ENCODE data around the gene RXRA.

RXRA gene

DNA sequence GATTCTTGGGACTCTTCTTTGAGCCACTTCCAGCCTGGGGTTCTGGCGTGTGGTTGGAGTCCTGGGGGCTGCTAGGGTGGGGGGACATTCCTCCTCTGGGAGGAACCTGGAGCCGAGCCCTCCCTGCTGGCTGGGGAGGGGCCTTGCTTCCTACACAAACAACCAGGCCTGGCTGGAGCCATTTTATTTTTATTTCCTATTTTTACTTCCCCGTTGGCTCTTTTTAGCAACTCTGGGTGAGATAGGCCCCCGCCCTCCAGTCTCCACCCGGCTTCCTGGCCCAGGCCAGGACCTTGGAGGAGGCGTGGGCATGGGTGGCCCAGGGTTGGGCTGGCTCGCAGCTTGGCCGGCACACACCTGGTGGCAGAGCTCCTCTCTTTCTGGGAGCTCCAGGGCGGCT, 15.1 kb downstream of the RXRA start:
- Histone ChIP-seq H3K9me3 (ENCODE audit: control insufficient read depth, insufficient read depth, low read length) (no peaks in the 10 kb centered on the region), H3K36me3 (ENCODE audit: insufficient read depth, low read length) (no peaks in the 10 kb centered on the region), H3K4me1 (ENCODE audit: insufficient read depth, low read length) (no peaks in the 10 kb centered on the region; the same call in 1 of the 2 replicates), H3K9ac (ENCODE audit: low read depth, low read length) (no peak overlapping the region)

DNA sequence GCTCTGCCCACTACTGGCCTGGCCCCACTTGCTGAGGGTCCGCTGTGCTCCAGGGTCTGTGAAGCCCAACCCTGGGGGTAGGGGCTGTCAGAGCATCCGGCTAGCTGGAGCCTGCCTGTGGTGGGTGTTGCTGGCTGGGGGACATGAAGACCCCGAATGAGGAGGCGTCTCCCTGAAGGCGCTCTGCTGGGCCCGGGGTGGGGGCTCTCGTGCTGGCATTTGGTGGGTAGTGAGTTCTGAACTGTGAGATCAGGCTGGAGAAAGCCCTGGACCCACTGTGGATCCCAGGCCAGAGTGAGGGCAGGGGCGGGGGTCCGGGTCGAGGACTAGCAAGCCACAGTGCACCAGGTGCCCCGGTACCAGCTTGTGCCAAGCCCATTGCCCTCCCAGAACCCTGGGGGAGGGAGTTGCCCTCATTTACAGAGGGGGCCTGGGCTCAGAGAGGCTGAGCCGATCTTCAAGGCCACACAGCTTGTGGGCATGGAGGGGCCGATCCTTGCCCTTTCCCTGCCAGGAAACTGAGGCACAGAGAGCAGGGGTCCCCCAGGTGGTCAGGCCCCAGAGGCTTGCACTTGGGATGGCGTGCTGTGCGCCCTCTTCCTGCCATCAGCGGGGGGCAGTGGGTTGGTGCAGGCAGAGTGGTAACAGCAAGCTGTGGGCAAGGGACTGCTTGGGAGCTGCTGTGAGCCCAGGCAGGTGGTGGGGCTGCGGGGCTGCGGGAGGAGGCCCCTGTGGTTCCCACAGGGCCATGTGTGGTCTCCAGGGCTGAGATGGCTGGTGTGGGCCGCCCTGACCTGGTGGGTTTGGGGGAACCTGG, 15.9 kb downstream of the RXRA start:
- no peak overlapping the region for H3K9ac ChIP-seq (ENCODE audit: low read depth, low read length)
- H3K36me3 ChIP-seq (ENCODE audit: insufficient read depth, low read length): no peaks in the 10 kb centered on the region
- no peaks in the 10 kb centered on the region; the same call in 1 of the 2 replicates for H3K4me1 ChIP-seq (ENCODE audit: insufficient read depth, low read length)
- no peaks in the 10 kb centered on the region for H3K9me3 ChIP-seq (ENCODE audit: control insufficient read depth, insufficient read depth, low read length)

DNA sequence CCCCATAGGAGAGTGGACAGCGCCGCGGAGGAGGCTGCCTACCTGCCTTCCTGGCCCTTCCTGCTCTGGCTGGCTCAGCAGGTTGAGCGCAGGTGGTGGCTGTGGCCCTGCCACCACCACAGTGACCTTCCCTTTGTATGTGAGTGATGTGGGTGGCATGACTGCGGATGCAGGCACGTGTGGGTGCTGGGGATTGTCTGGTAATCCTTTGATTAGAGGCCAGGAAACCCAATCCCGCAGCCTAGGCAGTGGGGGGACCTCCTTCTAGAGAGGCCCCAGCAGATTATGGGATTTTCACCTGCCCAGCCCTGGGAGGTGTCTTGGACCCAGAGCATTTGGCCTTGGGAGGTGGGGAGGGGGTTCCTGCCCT, 16.5 kb downstream of the RXRA start:
- Histone ChIP-seq H3K9me3 (ENCODE audit: control insufficient read depth, insufficient read depth, low read length) (no peaks in the 10 kb centered on the region), H3K36me3 (ENCODE audit: insufficient read depth, low read length) (no peaks in the 10 kb centered on the region), H3K9ac (ENCODE audit: low read depth, low read length) (no peak overlapping the region), H3K4me1 (ENCODE audit: insufficient read depth, low read length) (no peaks in the 10 kb centered on the region; the same call in 1 of the 2 replicates)

DNA sequence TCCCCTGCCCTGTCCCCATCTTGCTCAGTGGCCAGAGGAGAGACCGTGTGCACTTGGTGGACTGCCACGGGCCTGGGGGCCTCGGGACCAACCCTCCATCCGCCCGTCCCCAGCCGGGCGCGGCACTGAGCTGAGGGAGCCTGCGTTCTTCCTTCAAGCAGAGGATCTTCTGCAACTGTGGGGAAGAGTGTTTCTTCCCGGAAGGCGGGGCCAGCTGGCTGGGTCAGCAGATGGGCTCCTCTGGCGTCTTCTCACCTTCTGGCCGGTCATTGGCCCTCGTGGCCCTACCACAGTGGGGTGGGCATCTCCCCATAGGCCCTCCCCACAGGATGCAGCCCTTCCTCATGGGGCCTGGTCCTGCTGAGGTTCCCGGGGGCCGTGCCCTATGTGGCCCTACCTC, 17.4 kb downstream of the RXRA start:
- no peak overlapping the region for H3K9ac ChIP-seq (ENCODE audit: low read depth, low read length)
- H3K9me3 ChIP-seq (ENCODE audit: control insufficient read depth, insufficient read depth, low read length): no peaks in the 10 kb centered on the region
- no peaks in the 10 kb centered on the region; the same call in 1 of the 2 replicates for H3K4me1 ChIP-seq (ENCODE audit: insufficient read depth, low read length)
- no peaks in the 10 kb centered on the region for H3K36me3 ChIP-seq (ENCODE audit: insufficient read depth, low read length)

DNA sequence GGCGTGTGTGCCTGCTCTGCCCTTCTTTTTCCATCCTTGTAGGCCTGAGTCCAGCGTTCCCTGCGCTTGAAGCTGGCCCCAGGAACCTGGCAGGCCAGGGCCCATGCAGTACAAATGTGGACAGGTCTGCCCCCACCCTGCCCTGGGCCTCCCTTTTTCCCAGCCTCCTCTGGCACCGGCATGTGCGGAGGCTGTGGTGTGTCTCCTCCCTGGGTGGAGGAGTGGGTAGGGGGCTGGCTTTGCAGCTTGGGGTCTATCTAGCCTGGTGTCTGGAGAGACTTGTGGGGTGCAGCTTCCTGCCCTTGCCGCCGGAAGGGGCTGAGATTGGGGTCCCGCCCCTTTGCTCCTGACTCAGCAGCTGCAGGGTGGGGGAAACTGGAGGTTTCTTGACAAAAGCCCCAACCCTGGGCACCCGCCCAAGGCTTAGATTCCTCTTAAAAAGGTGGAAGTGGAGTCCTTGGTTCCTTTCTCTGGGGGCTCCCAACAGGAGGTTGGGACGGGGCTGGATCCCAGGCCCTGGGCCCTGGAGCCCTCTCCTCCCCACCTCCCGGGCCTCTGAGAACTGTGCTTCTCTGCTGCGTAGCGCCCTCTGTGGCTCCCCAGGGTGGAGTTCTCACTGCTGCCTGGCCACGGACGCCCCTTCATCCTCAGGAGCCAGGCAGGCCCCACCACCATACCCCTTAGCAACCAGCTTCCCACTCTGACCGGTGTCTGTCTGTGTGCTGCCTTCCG, 18.0 kb downstream of the RXRA start:
- Histone ChIP-seq H3K4me1 (ENCODE audit: insufficient read depth, low read length) (no peaks in the 10 kb centered on the region; the same call in 1 of the 2 replicates), H3K36me3 (ENCODE audit: insufficient read depth, low read length) (no peaks in the 10 kb centered on the region), H3K9me3 (ENCODE audit: control insufficient read depth, insufficient read depth, low read length) (no peaks in the 10 kb centered on the region), H3K9ac (ENCODE audit: low read depth, low read length) (no peak overlapping the region)

DNA sequence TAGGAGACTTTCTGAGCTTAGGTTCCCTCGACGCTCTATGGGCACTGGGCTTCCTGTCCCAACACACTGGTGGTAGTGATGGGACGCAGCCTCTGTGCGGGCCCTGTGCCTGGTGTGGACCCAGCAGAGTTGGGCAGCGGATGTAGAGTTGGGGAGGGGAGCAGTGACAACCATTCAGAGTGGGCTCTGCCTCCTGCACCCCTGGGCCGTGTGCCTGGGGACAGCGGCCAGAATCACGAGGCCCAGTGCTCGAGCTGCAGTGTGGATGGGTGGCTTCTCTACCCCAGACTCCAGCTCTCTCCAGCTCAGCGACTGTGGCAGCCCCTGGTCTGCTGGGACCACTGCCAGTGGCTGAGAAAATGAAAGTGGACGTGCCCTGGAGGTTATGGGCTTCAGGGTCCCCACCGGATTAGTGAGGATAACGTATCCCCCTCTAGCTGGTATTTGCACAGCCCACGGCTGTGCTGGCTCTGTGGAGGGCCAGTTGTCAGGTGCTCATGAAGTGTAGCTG, 18.6 kb downstream of the RXRA start:
- Histone ChIP-seq H3K36me3 (ENCODE audit: insufficient read depth, low read length) (no peaks in the 10 kb centered on the region), H3K4me1 (ENCODE audit: insufficient read depth, low read length) (no peaks in the 10 kb centered on the region; the same call in 1 of the 2 replicates), H3K9me3 (ENCODE audit: control insufficient read depth, insufficient read depth, low read length) (no peaks in the 10 kb centered on the region), H3K9ac (ENCODE audit: low read depth, low read length) (no peak overlapping the region)

DNA sequence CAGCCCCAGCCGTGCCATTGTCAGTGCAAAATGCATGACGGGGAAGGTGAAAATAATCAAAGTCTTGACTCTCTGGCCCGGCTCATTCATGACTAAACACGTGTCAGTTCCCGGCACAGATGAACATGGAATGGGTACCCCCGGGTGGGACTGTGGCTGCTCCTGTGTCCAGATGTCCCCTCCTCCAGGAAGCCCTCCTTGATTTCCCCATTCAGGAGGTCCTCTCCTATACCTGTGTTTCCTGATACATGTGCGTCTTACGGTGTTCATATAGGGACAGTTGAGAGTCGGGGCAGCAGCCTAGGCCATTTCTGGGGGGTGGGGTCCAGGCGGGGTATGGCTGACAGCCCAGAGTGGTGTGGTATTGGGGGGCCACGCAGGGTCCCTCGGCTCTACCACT, 19.5 kb downstream of the RXRA start:
- Histone ChIP-seq H3K9me3 (ENCODE audit: control insufficient read depth, insufficient read depth, low read length) (no peaks in the 10 kb centered on the region), H3K9ac (ENCODE audit: low read depth, low read length) (no peak overlapping the region), H3K4me1 (ENCODE audit: insufficient read depth, low read length) (no peaks in the 10 kb centered on the region; the same call in 1 of the 2 replicates), H3K36me3 (ENCODE audit: insufficient read depth, low read length) (no peaks in the 10 kb centered on the region)

DNA sequence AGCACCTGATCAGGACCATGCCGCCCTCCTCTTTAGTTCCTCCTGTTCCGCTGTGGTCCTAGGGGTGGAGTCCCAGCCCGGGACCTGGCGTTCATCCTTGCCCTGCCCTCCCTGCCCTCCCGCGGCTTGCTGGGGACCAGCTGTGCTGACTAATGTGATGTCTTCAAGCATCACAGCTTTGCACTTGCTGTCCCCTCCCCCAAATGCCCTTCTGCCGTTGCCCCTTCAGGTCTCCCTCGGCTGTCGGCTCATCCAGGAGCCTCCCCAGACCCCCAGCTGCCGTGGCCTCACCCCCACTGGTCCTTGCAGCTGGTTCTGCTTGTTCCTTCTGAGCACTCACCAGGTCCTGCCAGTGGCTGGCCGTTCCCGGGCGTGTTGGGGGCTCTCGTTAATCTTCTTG, 19.9 kb downstream of the RXRA start:
- H3K9me3 ChIP-seq (ENCODE audit: control insufficient read depth, insufficient read depth, low read length): no peaks in the 10 kb centered on the region
- no peak overlapping the region for H3K9ac ChIP-seq (ENCODE audit: low read depth, low read length)
- no peaks in the 10 kb centered on the region for H3K36me3 ChIP-seq (ENCODE audit: insufficient read depth, low read length)
- H3K4me1 ChIP-seq (ENCODE audit: insufficient read depth, low read length): no peaks in the 10 kb centered on the region; the same call in 1 of the 2 replicates

DNA sequence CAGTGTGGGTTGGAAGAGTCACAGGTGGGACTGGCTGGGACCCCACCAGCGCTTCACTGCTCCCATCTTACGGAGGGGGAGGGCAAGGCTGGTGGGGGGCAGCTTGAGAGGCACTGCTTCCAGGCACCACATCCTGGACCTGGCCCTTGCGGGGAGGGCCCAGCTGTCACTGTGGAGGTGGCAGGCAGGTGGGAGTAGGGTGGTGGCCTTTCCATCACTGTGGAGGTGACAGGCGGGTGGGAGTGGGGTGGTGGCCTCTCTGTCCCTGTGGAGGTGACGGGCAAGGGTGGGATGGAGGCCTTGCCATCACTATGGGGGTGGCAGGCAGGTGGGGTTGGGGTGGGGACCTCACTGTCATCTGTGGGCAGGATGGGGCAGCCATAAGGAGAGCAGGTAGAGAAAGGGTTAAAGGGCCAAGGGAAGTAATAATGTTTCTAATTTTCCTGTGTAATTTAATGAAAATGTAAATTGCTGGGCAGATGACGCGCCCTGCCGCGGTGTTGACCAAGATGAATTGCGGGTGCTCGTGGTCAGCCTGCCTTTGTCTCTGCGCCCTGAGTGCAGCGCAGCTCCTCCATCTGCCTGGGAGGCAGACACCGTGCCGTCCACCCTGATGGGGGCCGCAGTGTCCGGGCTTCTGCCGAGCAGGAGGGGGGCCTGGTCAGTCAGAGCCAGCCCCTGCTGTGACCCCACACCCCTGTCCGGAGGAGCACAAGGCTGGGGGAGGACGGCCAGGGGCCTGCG, 20.8 kb downstream of the RXRA start:
- Histone ChIP-seq H3K9me3 (ENCODE audit: control insufficient read depth, insufficient read depth, low read length) (no peaks in the 10 kb centered on the region), H3K4me1 (ENCODE audit: insufficient read depth, low read length) (no peaks in the 10 kb centered on the region; the same call in 1 of the 2 replicates), H3K9ac (ENCODE audit: low read depth, low read length) (no peak overlapping the region), H3K36me3 (ENCODE audit: insufficient read depth, low read length) (no peaks in the 10 kb centered on the region)

DNA sequence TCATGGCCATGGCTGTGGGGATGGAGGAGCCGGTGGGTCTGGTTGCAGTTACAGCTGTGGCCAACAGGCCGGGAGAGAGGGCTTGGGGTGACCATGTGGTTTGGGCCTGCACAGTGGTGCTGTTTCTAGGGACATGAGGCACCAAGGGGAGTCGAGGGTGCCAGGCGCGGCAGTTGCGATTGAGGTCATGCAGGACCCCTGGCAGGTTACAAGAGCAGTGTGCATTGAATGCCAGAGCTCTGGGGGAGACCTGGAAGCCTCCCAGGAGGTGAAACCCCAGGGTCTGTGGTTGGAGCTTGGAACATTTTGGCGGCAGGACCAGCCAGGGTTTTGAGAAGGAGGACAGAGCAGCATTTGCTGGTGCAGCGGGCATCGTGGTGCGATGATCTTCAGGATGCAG, 21.7 kb downstream of the RXRA start:
- H3K9ac ChIP-seq (ENCODE audit: low read depth, low read length): no peak overlapping the region
- no peaks in the 10 kb centered on the region for H3K36me3 ChIP-seq (ENCODE audit: insufficient read depth, low read length)
- H3K4me1 ChIP-seq (ENCODE audit: insufficient read depth, low read length): no peaks in the 10 kb centered on the region; the same call in 1 of the 2 replicates
- no peaks in the 10 kb centered on the region for H3K9me3 ChIP-seq (ENCODE audit: control insufficient read depth, insufficient read depth, low read length)

DNA sequence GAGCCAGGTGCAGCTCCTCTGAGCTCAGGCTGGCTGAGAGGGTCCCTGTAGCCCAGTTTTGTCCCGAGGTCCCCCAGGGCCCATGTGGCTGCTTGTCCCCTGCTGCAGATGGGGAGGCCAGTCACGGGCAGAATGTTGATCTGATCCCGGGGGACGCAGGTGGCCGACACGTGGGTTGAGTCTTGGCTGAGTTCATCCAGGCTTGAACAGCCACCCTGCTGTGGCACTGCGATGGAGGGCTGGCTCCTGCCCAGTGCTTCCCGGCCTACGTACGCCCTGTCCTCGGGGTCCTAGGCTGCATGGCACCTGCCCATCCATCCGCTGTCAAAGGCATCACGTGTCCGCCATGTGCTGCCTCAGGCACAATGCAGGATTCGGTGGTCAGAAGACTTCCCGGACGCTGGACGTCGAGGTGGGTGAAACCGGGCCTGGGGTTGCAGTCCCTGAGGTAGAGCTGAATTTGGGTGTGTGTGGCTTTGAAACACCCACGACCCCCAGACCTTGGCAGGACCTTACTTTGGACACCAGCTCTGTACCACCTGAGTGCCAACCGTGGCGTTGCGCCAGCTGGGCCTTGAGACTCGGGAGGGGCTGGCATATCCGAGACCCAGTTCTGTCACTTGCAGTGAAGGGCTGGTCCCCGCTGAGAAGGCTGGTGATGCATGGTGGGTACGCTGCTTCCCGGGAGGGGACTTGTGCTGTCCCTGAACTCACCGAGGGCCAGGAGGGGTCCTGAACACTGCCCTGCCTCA, 22.3 kb downstream of the RXRA start:
- Histone ChIP-seq H3K36me3 (ENCODE audit: insufficient read depth, low read length) (no peaks in the 10 kb centered on the region), H3K4me1 (ENCODE audit: insufficient read depth, low read length) (no peaks in the 10 kb centered on the region; the same call in 1 of the 2 replicates), H3K9ac (ENCODE audit: low read depth, low read length) (no peak overlapping the region), H3K9me3 (ENCODE audit: control insufficient read depth, insufficient read depth, low read length) (no peaks in the 10 kb centered on the region)

DNA sequence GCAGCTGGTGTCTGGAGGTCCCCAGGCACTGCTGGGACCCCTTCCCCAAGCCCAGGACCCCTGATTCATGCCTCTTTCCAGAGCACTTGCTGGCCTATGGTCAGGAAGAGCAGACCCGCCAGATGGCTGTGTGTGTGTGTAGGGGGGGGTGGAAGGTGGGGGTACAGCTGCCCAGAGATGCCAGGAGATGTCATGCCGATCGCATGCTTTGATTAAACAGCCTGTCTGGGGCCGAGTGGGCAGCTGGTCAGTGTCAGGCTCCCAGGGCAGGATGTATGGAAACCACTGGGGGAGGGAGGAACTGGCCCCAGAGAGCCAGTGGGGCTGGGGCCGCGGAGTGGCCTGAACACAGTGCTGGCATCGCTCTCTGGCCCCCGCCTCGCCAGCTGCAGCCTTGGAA, 23.7 kb downstream of the RXRA start:
- no peaks in the 10 kb centered on the region for H3K9me3 ChIP-seq (ENCODE audit: control insufficient read depth, insufficient read depth, low read length)
- no peaks in the 10 kb centered on the region for H3K36me3 ChIP-seq (ENCODE audit: insufficient read depth, low read length)
- H3K4me1 ChIP-seq (ENCODE audit: insufficient read depth, low read length): no peaks in the 10 kb centered on the region; the same call in 1 of the 2 replicates
- no peak overlapping the region for H3K9ac ChIP-seq (ENCODE audit: low read depth, low read length)

DNA sequence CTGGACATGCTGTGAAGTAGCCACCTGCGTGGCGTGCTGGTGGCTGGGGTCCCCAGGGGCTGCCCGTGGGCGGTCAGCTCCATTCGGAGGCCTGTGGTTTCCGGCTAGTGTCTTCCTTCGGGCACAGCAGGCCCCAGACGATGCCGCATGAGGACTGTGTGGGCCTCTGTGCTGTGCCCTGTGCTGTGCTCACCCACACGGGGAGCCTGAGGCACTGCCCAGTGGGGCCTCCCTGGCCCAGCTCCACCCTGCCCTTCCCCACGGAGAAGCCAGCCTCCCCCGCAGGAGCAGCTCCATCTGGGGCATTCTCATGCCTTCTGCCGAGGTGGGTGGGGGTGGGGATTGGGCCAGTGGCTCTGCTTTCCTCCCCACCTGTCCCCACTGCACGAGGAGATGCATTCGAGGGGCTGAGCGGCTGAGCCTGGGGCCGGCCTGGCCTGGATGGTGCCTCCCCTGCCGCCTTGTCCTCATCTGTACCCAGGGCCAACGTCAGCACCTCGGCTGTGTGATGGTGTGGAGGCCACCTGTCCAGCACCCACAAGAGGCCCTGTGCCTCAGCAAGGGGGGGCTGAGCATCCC, 24.2 kb downstream of the RXRA start:
- Histone ChIP-seq H3K4me1 (ENCODE audit: insufficient read depth, low read length) (no peaks in the 10 kb centered on the region; the same call in 1 of the 2 replicates), H3K9ac (ENCODE audit: low read depth, low read length) (no peak overlapping the region), H3K36me3 (ENCODE audit: insufficient read depth, low read length) (no peaks in the 10 kb centered on the region), H3K9me3 (ENCODE audit: control insufficient read depth, insufficient read depth, low read length) (no peaks in the 10 kb centered on the region)
